ENCODE data around the gene RTN4R.

The RTN4R gene

DNA sequence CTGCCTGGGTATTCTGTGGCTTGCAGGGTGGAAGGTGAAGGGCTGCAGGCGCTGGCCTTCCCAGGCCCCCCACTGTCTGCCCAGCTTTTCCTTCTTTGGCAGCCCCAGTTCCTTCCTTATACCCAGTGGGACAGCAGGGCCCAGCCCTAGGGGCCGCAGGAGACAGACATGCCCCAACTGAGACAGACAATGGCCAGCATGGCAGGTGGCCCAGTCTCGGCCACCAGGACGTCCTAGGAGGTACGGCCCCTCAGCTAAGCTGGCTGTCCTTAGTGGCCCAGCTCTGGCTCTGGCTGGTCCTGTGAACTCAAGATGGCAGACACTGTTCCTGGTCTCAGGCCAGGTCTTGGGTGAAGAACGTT lies 35.9 kb downstream of the RTN4R start:
- no peaks in the 10 kb centered on the region for H3K79me2 ChIP-seq
- H3K27ac ChIP-seq = no peak overlapping the region
- H3K4me1 ChIP-seq = no peaks in the 10 kb centered on the region
- no peaks in the 10 kb centered on the region for H3K27me3 ChIP-seq (ENCODE audit: control insufficient read depth, insufficient read depth, low read length)
- H2AFZ ChIP-seq = no peak overlapping the region
- no peaks in the 10 kb centered on the region for H3K36me3 ChIP-seq (ENCODE audit: control insufficient read depth, insufficient read depth, low read length)
- no peak overlapping the region for H3K4me3 ChIP-seq (ENCODE audit: low read depth, low read length)
- H3K9ac ChIP-seq = no peak overlapping the region
- no peak for TF ChIP-seq CTCF (IDR thresholded peaks at IDR 0.05)
- no peaks in the 10 kb centered on the region for H3K9me3 ChIP-seq (ENCODE audit: control insufficient read depth, low read length)
- H3K4me2 ChIP-seq (ENCODE audit: low read length) = no peak overlapping the region

DNA sequence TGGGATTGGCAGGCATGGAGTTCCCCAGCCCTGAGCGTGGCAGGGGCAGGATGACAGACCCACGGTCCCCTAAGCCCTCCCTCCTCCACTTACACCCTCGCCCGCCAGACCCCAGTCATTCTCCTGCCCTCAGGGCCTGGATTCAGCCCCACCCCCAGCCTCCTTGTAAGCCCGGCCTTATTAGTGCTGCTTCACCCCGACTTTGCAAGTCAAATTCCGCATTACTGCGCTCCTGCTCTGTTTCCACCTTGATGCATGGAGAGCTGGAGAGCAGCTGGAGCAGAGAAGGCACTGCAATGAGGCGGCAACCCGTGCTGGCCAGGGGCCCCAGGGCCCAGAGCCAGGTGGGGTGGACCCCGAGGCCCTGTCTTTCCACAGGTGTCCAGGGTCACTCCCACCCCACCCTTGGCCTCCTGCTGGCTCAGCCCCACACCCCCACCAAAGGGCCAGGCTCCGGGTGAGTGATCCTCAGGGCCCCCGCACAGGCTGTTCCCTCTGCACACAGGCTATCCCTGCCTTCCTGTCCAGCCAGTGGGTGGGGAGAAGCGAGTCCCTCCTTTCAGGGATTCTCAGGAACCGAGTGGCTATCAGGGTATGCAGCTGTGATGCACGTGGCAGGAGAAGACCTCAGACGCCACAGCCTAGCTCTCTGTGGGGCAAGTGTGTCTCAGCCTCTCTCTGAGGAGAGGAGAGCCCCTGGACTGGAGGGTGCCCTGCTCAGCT lies 36.4 kb downstream of the RTN4R start:
- H3K4me1 ChIP-seq = no peaks in the 10 kb centered on the region
- no peak overlapping the region for H3K27ac ChIP-seq
- H3K27me3 ChIP-seq (ENCODE audit: control insufficient read depth, insufficient read depth, low read length) = no peaks in the 10 kb centered on the region
- no peaks in the 10 kb centered on the region for H3K79me2 ChIP-seq
- TF ChIP-seq CTCF (IDR thresholded peaks at IDR 0.05) = no peak
- H3K9me3 ChIP-seq (ENCODE audit: control insufficient read depth, low read length) = no peaks in the 10 kb centered on the region
- no peak overlapping the region for H3K9ac ChIP-seq
- no peaks in the 10 kb centered on the region for H3K36me3 ChIP-seq (ENCODE audit: control insufficient read depth, insufficient read depth, low read length)
- H3K4me3 ChIP-seq (ENCODE audit: low read depth, low read length) = no peak overlapping the region
- no peak overlapping the region for H2AFZ ChIP-seq
- no peak overlapping the region for H3K4me2 ChIP-seq (ENCODE audit: low read length)

DNA sequence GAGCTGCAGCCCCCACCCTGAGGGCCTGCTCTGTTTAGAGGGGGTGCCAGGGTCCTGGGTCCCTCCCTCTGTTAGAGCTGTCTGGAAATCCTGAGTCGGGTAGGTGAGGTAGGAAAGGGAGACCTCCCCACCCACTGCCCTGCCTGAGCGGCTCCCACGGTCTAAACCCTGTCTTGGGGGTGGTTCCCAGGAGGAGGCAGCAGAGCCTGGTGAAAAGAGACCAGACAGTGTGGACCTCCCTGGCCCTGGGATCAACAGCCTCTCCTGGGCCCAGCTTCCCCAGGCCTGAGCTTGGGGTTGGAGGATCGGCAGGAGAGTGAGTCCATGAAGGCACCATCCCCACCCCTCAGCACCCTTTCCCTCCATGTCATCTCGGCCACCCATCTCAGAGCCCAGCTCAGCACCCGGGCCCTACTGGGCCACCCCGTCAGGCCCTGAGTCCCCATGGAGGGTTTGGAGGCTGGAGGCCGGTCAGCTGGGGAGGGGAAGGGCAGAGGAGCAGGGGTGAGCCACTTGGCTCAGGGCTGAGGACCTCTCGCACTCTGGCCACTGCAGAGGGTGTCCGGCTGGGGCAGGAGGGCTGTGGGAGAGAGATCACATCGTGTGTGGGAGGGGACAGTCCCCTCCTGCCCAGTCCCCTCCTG lies 37.2 kb downstream of the RTN4R start:
- Histone ChIP-seq H3K79me2 (no peaks in the 10 kb centered on the region), H3K9me3 (ENCODE audit: control insufficient read depth, low read length) (no peaks in the 10 kb centered on the region), H3K4me1 (no peaks in the 10 kb centered on the region), H3K27me3 (ENCODE audit: control insufficient read depth, insufficient read depth, low read length) (no peaks in the 10 kb centered on the region), H3K27ac (no peak overlapping the region), H3K4me3 (ENCODE audit: low read depth, low read length) (no peak overlapping the region), H3K36me3 (ENCODE audit: control insufficient read depth, insufficient read depth, low read length) (no peaks in the 10 kb centered on the region), H3K4me2 (ENCODE audit: low read length) (no peak overlapping the region), H3K9ac (no peak overlapping the region), H2AFZ (no peak overlapping the region)
- TF ChIP-seq CTCF (IDR thresholded peaks at IDR 0.05) = no peak

- no peak overlapping the region for H3K27ac ChIP-seq
- H3K9ac ChIP-seq = no peak overlapping the region
- no peaks in the 10 kb centered on the region for H3K9me3 ChIP-seq (ENCODE audit: control insufficient read depth, low read length)
- no peaks in the 10 kb centered on the region for H3K79me2 ChIP-seq
- H3K27me3 ChIP-seq (ENCODE audit: control insufficient read depth, insufficient read depth, low read length) = no peaks in the 10 kb centered on the region
- no peak overlapping the region for H2AFZ ChIP-seq
- H3K4me3 ChIP-seq (ENCODE audit: low read depth, low read length) = no peak overlapping the region
- H3K36me3 ChIP-seq (ENCODE audit: control insufficient read depth, insufficient read depth, low read length) = no peaks in the 10 kb centered on the region
- H3K4me1 ChIP-seq = no peaks in the 10 kb centered on the region
- TF ChIP-seq CTCF (IDR thresholded peaks at IDR 0.05) = no peak
- H3K4me2 ChIP-seq (ENCODE audit: low read length) = no peak overlapping the region
These were observed 38.0 kb downstream of the RTN4R start for GRCh38 chr22:20229916-20230775.

Measured in parathyroid adenoma (tissue), 2 donors.